H9 (cell line): ENCODE data around the gene IL1RAPL2. TPM values are rescaled to one million over a fixed set of nuclear protein-coding genes. Genes with fewer than 3 reads are reported as not detected.

Experiments
- DNase-seq: peaks from one replicate; pipeline ENCODE4 v3.0.0-alpha.2; 2017
- H2AFZ ChIP-seq: one replicate; pipeline ENCODE4 v1.6.1; 2013; ENCODE audit warnings: mild to moderate bottlenecking, low read length, control low read depth, moderate library complexity
- H2AK5ac ChIP-seq: 2 replicates; pipeline ENCODE4 v1.6.1; 2013; ENCODE audit warnings: low read length, control low read depth, mixed read lengths; ENCODE audit not compliant: insufficient read length
- H2BK120ac ChIP-seq: one replicate; pipeline ENCODE4 v1.6.1; 2013; ENCODE audit warnings: low read depth, mild to moderate bottlenecking, low read length, control low read depth, inconsistent platforms; ENCODE audit not compliant: poor library complexity, severe bottlenecking
- H2BK12ac ChIP-seq: 2 replicates; pipeline ENCODE4 v1.6.1; 2013; ENCODE audit warnings: low read length, control low read depth, mixed read lengths, low read depth; ENCODE audit not compliant: insufficient read length
- H2BK15ac ChIP-seq: 2 replicates; pipeline ENCODE4 v1.6.1; 2013; ENCODE audit warnings: low read depth, low read length, control low read depth
- H2BK20ac ChIP-seq: one replicate; pipeline ENCODE4 v1.6.1; 2013; ENCODE audit warnings: low read depth, mild to moderate bottlenecking, low read length, control low read depth, inconsistent platforms; ENCODE audit not compliant: poor library complexity, severe bottlenecking
- H2BK5ac ChIP-seq: 2 replicates; pipeline ENCODE4 v1.6.1; 2013; ENCODE audit warnings: low read length, control low read depth, mixed read lengths; ENCODE audit not compliant: insufficient read length
- H3K14ac ChIP-seq: 2 replicates; pipeline ENCODE4 v1.6.1; 2013; ENCODE audit warnings: low read length, control low read depth; ENCODE audit not compliant: insufficient read depth
- H3K18ac ChIP-seq: 2 replicates; pipeline ENCODE4 v1.6.1; 2013; ENCODE audit warnings: low read depth, mild to moderate bottlenecking, mixed read lengths, low read length, control low read depth; ENCODE audit not compliant: insufficient read length
- H3K23ac ChIP-seq: 2 replicates; pipeline ENCODE4 v1.6.1; 2013; ENCODE audit warnings: low read length, control low read depth, mixed read lengths, low read depth; ENCODE audit not compliant: insufficient read length
- H3K23me2 ChIP-seq: 2 replicates; pipeline ENCODE4 v1.6.1; 2013; ENCODE audit warnings: low read depth, mild to moderate bottlenecking, mixed read lengths, low read length, control low read depth; ENCODE audit not compliant: insufficient read length, poor library complexity, severe bottlenecking
- H3K27ac ChIP-seq: 2 replicates; pipeline ENCODE4 v1.5.1; 2013; ENCODE audit warnings: low read length, control low read depth, mixed read lengths, low read depth; ENCODE audit not compliant: insufficient read length
- H3K27me3 ChIP-seq: 2 replicates; pipeline ENCODE4 v1.6.1; 2013; ENCODE audit warnings: low read length, control low read depth, inconsistent platforms; ENCODE audit not compliant: insufficient read depth
- H3K4ac ChIP-seq: 2 replicates; pipeline ENCODE4 v1.6.1; 2013; ENCODE audit warnings: low read depth, mild to moderate bottlenecking, control low read depth, inconsistent platforms, low read length, moderate library complexity
- H3K4me1 ChIP-seq: 2 replicates; pipeline ENCODE4 v1.6.1; 2013; ENCODE audit warnings: low read length, control low read depth, inconsistent platforms; ENCODE audit not compliant: insufficient read depth
- H3K4me2 ChIP-seq: 2 replicates; pipeline ENCODE4 v1.6.1; 2013; ENCODE audit warnings: low read length, control low read depth, mixed read lengths; ENCODE audit not compliant: insufficient read length, insufficient read depth
- H3K56ac ChIP-seq: 2 replicates; pipeline ENCODE4 v1.6.1; 2013; ENCODE audit warnings: low read depth, mild to moderate bottlenecking, mixed read lengths, low read length, control low read depth; ENCODE audit not compliant: insufficient read length
- H3K79me1 ChIP-seq: 2 replicates; pipeline ENCODE4 v1.6.1; 2013; ENCODE audit warnings: low read depth, mild to moderate bottlenecking, moderate library complexity, low read length, control low read depth, inconsistent platforms; ENCODE audit not compliant: insufficient read depth, poor library complexity, severe bottlenecking
- H3K79me2 ChIP-seq: 2 replicates; pipeline ENCODE4 v1.6.1; 2013; ENCODE audit warnings: low read length, control low read depth, inconsistent platforms; ENCODE audit not compliant: insufficient read depth
- H3K9ac ChIP-seq: 2 replicates; pipeline ENCODE4 v1.6.1; 2013; ENCODE audit warnings: low read length, control low read depth, mixed read lengths; ENCODE audit not compliant: insufficient read length; ENCODE audit errors: extremely low read depth
- H3K9me3 ChIP-seq: one replicate; pipeline ENCODE4 v1.6.1; 2013; ENCODE audit warnings: low read depth, low read length, inconsistent platforms; ENCODE audit not compliant: control insufficient read depth
- H3T11ph ChIP-seq: one replicate; pipeline ENCODE4 v1.6.1; 2013; ENCODE audit warnings: mild to moderate bottlenecking, low read length, control low read depth, inconsistent platforms
- H4K20me1 ChIP-seq: one replicate; pipeline ENCODE4 v1.6.1; 2013; ENCODE audit not compliant: control insufficient read depth, insufficient read length, insufficient read depth
- H4K5ac ChIP-seq: 2 replicates; pipeline ENCODE4 v1.6.1; 2013; ENCODE audit warnings: low read depth, mild to moderate bottlenecking, mixed read lengths, low read length, control low read depth; ENCODE audit not compliant: insufficient read length
- H4K8ac ChIP-seq: replicated peaks from 2 replicates; pipeline ENCODE4 v1.6.1; 2013; ENCODE audit warnings: low read length, control low read depth, mixed read lengths, low read depth; ENCODE audit not compliant: insufficient read length
- H4K91ac ChIP-seq: 2 replicates; pipeline ENCODE4 v1.6.1; 2013; ENCODE audit warnings: low read depth, mild to moderate bottlenecking, moderate library complexity, mixed read lengths, low read length, control low read depth; ENCODE audit not compliant: insufficient read length
- H3K27ac Mint-ChIP-seq, 3 experiments: 2 replicates in 2 of 3; 3 replicates in 1 of 3; pipeline ENCODE4 v1.8.0; 2020 to 2021; ENCODE audit warnings: mixed read lengths in 3 of 3, mild to moderate bottlenecking in 1 of 3, moderate library complexity in 1 of 3
- H3K27me3 Mint-ChIP-seq: 2 replicates; pipeline ENCODE4 v1.8.0; 2021; ENCODE audit warnings: low read depth, mild to moderate bottlenecking, moderate library complexity, mixed read lengths
- H3K36me3 Mint-ChIP-seq, 3 experiments: 2 replicates in 2 of 3; 3 replicates in 1 of 3; pipeline ENCODE4 v1.8.0; 2020 to 2021; ENCODE audit warnings: low read depth in 3 of 3, mixed read lengths in 3 of 3; ENCODE audit not compliant: insufficient read depth in 1 of 3
- H3K4me1 Mint-ChIP-seq, 2 experiments: 2 replicates each; pipeline ENCODE4 v1.8.0; 2020; ENCODE audit warnings: mixed read lengths in 2 of 2
- H3K4me3 Mint-ChIP-seq, 2 experiments: 2 replicates in 1 of 2; 3 replicates in 1 of 2; pipeline ENCODE4 v1.8.0; 2020 to 2021; ENCODE audit warnings: mild to moderate bottlenecking in 2 of 2, mixed read lengths in 2 of 2, moderate library complexity in 1 of 2
- H3K9me3 Mint-ChIP-seq, 2 experiments: 2 replicates in 1 of 2; 3 replicates in 1 of 2; pipeline ENCODE4 v1.8.0; 2020; ENCODE audit warnings: mild to moderate bottlenecking in 2 of 2, mixed read lengths in 2 of 2, moderate library complexity in 1 of 2
- WGBS: extraction: QIAGEN DNeasy Blood & Tissue Kit; methylation state at CpG from one replicate; pipeline ENCODE4 v1.1.7; 2013; ENCODE audit warnings: missing lambda C conversion rate, low lambda C conversion rate, mixed read lengths; ENCODE audit not compliant: insufficient read length; ENCODE audit errors: extremely low coverage; 5-methylcytosine and 5-hydroxymethylcytosine counted together
- total RNA-seq: library from RNA; stranded (reverse); gene quantifications from 2 replicates; pipeline ENCODE4 v1.2.1, GENCODE V29; 2021
- TF ChIP-seq, protein P1 (sequence below): fragments of 200-600 bp; sonication (generic); conservative IDR thresholded peaks from 3 replicates; pipeline ENCODE4 v1.8.0; 2021; ENCODE audit warnings: antibody characterized with exemption, mild to moderate bottlenecking

Gene IL1RAPL2
- total RNA-seq, 1 experiment from 2014 or later = not detected

DNA sequence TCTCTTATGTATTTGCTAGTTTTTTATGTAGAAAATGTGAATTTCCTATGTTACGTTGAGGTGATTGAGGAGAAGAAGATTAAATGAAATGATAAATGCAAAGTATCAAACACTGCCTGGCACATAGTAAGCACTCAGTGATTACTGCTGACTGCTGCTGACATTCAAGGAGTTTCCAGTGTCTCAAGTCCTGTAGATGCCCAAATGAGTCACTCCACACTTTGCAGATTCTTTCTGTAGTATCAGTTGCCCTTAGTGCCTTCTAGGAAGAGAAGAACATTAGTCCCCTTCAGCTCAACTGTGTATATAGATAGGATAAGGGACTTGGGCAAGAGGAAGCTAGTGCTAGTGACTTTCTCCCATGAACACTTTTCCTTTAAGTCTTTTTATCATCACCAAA lies 895.0 kb downstream of the IL1RAPL2 start:
- H2BK120ac ChIP-seq = no peak overlapping the region
- H3K79me1 ChIP-seq = no peaks in the 10 kb centered on the region
- H3K4me1 Mint-ChIP-seq = peaks cover 2 to 3% of the 10 kb centered on the region in 2 experiments
- no peak overlapping the region for H4K8ac ChIP-seq
- no peak overlapping the region for H2BK15ac ChIP-seq
- 0 out of 7 replicates have a peak, but pooled peaks cover 0 to 2% (median 0%) of the 10 kb centered on the region in 3 experiments for H3K36me3 Mint-ChIP-seq
- H3K14ac ChIP-seq = no peak overlapping the region
- no peak overlapping the region for H3K18ac ChIP-seq
- no peak overlapping the region for H4K91ac ChIP-seq
- no peaks in the 10 kb centered on the region for H3K23me2 ChIP-seq
- H3T11ph ChIP-seq = no peak overlapping the region
- H2BK5ac ChIP-seq = no peak overlapping the region
- no peak overlapping the region for H3K56ac ChIP-seq
- no peak for DNase-seq
- H4K20me1 ChIP-seq = no peaks in the 10 kb centered on the region
- H3K4ac ChIP-seq = no peak overlapping the region
- TF ChIP-seq, protein P1, sequence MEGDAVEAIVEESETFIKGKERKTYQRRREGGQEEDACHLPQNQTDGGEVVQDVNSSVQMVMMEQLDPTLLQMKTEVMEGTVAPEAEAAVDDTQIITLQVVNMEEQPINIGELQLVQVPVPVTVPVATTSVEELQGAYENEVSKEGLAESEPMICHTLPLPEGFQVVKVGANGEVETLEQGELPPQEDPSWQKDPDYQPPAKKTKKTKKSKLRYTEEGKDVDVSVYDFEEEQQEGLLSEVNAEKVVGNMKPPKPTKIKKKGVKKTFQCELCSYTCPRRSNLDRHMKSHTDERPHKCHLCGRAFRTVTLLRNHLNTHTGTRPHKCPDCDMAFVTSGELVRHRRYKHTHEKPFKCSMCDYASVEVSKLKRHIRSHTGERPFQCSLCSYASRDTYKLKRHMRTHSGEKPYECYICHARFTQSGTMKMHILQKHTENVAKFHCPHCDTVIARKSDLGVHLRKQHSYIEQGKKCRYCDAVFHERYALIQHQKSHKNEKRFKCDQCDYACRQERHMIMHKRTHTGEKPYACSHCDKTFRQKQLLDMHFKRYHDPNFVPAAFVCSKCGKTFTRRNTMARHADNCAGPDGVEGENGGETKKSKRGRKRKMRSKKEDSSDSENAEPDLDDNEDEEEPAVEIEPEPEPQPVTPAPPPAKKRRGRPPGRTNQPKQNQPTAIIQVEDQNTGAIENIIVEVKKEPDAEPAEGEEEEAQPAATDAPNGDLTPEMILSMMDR = no peak
- H3K23ac ChIP-seq = no peak overlapping the region
- H3K9me3 ChIP-seq = no peaks in the 10 kb centered on the region
- peaks cover 0 to 25% of the 10 kb centered on the region in 2 experiments; a peak in 1 of 5 replicates for H3K9me3 Mint-ChIP-seq
- H3K27ac Mint-ChIP-seq = no peak overlapping the region
- H3K4me1 ChIP-seq = no peaks in the 10 kb centered on the region; the same call in 1 of the 2 replicates
- no peak overlapping the region for H3K27ac ChIP-seq
- H3K27me3 Mint-ChIP-seq = no peaks in the 10 kb centered on the region
- H2BK20ac ChIP-seq = no peak overlapping the region
- no peak overlapping the region for H4K5ac ChIP-seq
- H3K4me2 ChIP-seq = no peak overlapping the region
- H2BK12ac ChIP-seq = no peak overlapping the region
- no peaks in the 10 kb centered on the region for H3K79me2 ChIP-seq
- H2AK5ac ChIP-seq = no peak overlapping the region
- 100% methylated on average over 1 of the region's 1 CpG for WGBS
- no peaks in the 10 kb centered on the region for H3K27me3 ChIP-seq
- H2AFZ ChIP-seq = no peak overlapping the region
- no peak overlapping the region for H3K9ac ChIP-seq
- no peak overlapping the region for H3K4me3 Mint-ChIP-seq
